Chondrocyte (in vitro differentiated cells): ENCODE data around the gene HADHA. TPM values are rescaled to one million over a fixed set of nuclear protein-coding genes. Genes with fewer than 3 reads are reported as not detected.
"Not testable (repeated sequence)": the region's sequence is repeated elsewhere in the genome, so short reads cannot be mapped to it uniquely, and the experiment has no call there.

Source experiments
- DNase-seq: peaks from one replicate; pipeline ENCODE4 v3.0.0; 2021; ENCODE audit warnings: mixed read lengths, low spot score
- H3K27ac Mint-ChIP-seq: one replicate; pipeline ENCODE4 v1.8.0; 2021; ENCODE audit warnings: mild to moderate bottlenecking, moderate library complexity, mixed read lengths; ENCODE audit not compliant: unreplicated experiment
- H3K27me3 Mint-ChIP-seq: 2 replicates; pipeline ENCODE4 v1.8.0; 2021; ENCODE audit warnings: low read depth, mixed read lengths
- H3K36me3 Mint-ChIP-seq: 2 replicates; pipeline ENCODE4 v1.8.0; 2021; ENCODE audit warnings: low read depth, mixed read lengths
- H3K4me1 Mint-ChIP-seq: 2 replicates; pipeline ENCODE4 v1.8.0; 2021; ENCODE audit warnings: low read depth, mild to moderate bottlenecking, mixed read lengths
- H3K4me3 Mint-ChIP-seq: one replicate; pipeline ENCODE4 v1.8.0; 2021; ENCODE audit warnings: mild to moderate bottlenecking, moderate library complexity, mixed read lengths; ENCODE audit not compliant: unreplicated experiment
- H3K9me3 Mint-ChIP-seq: 2 replicates; pipeline ENCODE4 v1.8.0; 2021; ENCODE audit warnings: low read depth, mixed read lengths
- total RNA-seq: library from RNA; stranded (reverse); gene quantifications from 3 replicates; pipeline ENCODE4 v1.2.1, GENCODE V29; 2021
- TF ChIP-seq, protein P1 (sequence below): fragments of 200-600 bp; sonication (generic); IDR thresholded peaks from 2 replicates; pipeline ENCODE4 v1.5.0; 2021; ENCODE audit warnings: antibody characterized with exemption, mild to moderate bottlenecking, moderate library complexity

HADHA gene
- total RNA-seq, 1 donor from 2014 or later, result 98.0 TPM

DNA sequence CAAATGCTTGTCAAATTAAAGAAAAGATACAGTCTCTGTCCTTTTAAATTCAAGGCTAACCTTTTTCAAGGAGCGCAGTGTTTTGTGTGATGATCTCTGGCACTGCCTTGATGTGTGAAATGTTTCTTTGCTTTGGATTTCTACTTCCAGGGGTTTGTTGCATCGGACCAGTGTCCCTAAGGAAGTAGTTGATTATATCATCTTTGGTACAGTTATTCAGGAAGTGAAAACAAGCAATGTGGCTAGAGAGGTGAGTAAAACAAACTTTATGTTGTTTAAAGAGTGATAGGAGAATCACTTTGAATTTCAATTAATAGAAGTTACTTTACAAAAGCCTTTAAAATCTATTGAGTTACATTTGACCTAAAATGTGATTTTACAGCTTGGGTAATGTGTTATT, 29.1 kb upstream of the HADHA start:
- TF ChIP-seq, protein P1, sequence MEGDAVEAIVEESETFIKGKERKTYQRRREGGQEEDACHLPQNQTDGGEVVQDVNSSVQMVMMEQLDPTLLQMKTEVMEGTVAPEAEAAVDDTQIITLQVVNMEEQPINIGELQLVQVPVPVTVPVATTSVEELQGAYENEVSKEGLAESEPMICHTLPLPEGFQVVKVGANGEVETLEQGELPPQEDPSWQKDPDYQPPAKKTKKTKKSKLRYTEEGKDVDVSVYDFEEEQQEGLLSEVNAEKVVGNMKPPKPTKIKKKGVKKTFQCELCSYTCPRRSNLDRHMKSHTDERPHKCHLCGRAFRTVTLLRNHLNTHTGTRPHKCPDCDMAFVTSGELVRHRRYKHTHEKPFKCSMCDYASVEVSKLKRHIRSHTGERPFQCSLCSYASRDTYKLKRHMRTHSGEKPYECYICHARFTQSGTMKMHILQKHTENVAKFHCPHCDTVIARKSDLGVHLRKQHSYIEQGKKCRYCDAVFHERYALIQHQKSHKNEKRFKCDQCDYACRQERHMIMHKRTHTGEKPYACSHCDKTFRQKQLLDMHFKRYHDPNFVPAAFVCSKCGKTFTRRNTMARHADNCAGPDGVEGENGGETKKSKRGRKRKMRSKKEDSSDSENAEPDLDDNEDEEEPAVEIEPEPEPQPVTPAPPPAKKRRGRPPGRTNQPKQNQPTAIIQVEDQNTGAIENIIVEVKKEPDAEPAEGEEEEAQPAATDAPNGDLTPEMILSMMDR, result no peak
- Mint-ChIP-seq H3K27ac (peak overlapping the region; percentile 96), H3K4me3 (no peak overlapping the region), H3K27me3 (no peaks in the 10 kb centered on the region), H3K9me3 (no peaks in the 10 kb centered on the region), H3K4me1 (peaks cover 30% of the 10 kb centered on the region), H3K36me3 (peaks cover 11% of the 10 kb centered on the region)
- no peak for DNase-seq

DNA sequence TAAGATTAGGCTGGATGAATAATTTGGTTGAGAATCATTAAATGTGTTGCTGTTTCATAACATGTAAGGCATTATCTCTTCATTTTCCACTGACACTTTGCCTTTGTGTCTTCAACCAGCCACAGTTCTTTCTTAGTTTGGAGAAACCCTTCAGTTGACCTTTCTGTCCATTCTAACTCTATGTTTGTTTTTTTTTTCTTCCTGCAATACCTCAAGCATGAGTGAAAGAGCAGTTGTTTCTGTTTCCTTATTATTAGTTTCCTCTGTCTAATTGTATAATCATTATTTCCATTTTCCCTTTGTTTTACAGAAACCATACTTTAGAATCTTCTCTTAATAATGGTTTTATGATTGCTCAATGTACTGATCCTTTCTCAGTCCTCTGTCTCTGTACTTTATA, 25.9 kb upstream of the HADHA start:
- no peak for DNase-seq
- no peak overlapping the region for H3K4me3 Mint-ChIP-seq
- H3K27ac Mint-ChIP-seq, result peak overlapping the region; percentile 70

DNA sequence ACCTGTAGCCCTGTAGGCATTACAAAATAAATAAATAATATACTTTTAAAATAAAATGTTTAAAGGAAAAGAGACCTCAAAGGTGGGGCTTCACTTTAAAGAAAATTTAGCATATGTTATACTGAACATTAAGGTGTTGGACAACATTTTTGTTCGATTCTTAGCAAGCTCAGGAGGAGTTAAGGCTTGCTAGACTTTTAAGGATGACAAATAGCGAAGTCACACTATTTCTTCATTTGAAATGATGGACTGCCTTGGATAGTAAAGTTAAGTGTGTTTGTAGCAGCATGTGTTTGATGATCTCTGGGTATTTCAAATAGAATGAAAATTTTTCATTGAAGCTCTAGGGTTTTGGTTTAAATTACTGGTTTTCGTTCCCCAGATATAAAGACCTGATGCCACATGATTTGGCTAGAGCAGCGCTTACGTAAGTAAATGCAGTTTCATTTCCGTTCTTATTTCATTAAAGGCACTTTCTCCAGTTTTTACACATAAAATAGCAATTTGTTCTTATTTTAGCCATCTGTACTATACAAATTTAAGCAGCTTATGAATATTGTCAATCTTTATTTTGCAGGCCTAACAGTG, 25.2 kb upstream of the HADHA start:
- Mint-ChIP-seq H3K4me3 (no peak overlapping the region), H3K27me3 (no peaks in the 10 kb centered on the region), H3K27ac (no peak overlapping the region), H3K36me3 (peaks cover 11% of the 10 kb centered on the region), H3K9me3 (no peaks in the 10 kb centered on the region), H3K4me1 (peaks cover 31% of the 10 kb centered on the region)
- TF ChIP-seq, protein P1, result no peak
- DNase-seq, result no peak

More for the DNA sequence above, 25.9 kb upstream of the HADHA start:
- Mint-ChIP-seq H3K36me3 (peaks cover 11% of the 10 kb centered on the region), H3K9me3 (no peaks in the 10 kb centered on the region), H3K4me1 (peaks cover 37% of the 10 kb centered on the region), H3K27me3 (no peaks in the 10 kb centered on the region)
- TF ChIP-seq, protein P1, result no peak

DNA sequence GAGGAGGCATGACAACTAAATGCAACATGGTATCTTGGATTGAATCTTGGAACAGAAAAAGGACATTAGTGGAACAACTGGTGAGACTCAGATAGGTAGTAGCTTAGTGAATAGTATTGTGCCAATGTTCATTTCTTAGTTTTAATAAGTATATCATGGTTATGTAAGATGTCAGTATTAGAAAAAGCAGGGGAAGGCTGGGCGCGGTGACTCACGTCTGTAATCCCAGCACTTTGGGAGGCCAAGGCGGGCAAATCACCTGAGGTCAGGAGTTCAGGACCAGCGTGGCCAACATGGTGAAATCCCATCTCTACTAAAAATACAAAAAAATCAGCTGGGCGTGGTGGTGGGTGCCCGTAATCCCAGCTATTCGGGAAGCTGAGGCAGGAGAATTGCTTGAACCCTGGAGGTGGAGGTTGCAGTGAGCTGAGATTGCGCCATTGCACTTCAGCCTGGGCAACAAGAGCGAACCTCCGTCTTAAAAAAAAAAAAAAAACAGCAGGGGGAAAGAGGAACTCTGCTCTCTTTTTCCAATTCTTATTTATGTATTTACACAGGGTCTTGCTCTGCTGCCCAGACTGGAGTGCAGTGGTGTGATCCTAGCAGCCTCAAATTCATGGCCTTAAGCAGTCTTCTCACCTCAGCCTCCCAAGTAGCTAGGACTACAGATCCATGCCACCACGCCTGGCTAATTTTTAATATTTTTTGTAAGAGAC, 24.4 kb upstream of the HADHA start:
- not testable (repeated sequence) for H3K9me3 Mint-ChIP-seq, H3K4me3 Mint-ChIP-seq, H3K27me3 Mint-ChIP-seq, DNase-seq
- peaks cover 12% of the 10 kb centered on the region for H3K36me3 Mint-ChIP-seq
- peak overlapping the region; percentile 22 for H3K27ac Mint-ChIP-seq
- peaks cover 23% of the 10 kb centered on the region for H3K4me1 Mint-ChIP-seq

DNA sequence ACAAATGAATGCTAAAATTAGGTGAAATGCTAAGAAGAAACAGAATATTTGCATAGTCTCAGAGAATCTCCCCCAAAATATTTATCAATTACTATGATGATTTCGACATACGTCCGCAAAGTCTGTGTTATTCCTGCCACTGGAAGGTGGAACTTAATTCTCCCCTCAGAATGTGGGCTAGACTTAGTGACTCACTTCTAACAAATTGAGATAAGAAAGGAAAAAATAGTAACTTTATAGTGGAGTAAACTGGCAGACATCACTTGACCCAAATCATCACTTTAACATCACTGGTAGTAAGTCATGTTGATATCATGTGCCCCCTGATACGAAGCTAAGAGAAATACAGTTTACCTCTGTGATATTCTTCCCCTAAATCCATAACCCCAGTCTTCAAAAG, 23.8 kb upstream of the HADHA start:
- H3K27me3 Mint-ChIP-seq, result no peaks in the 10 kb centered on the region
- H3K36me3 Mint-ChIP-seq, result peaks cover 18% of the 10 kb centered on the region
- H3K4me1 Mint-ChIP-seq, result peaks cover 17% of the 10 kb centered on the region
- no peak overlapping the region for H3K4me3 Mint-ChIP-seq
- TF ChIP-seq, protein P1, result no peak
- no peak for DNase-seq
- no peak overlapping the region for H3K27ac Mint-ChIP-seq
- no peaks in the 10 kb centered on the region for H3K9me3 Mint-ChIP-seq

DNA sequence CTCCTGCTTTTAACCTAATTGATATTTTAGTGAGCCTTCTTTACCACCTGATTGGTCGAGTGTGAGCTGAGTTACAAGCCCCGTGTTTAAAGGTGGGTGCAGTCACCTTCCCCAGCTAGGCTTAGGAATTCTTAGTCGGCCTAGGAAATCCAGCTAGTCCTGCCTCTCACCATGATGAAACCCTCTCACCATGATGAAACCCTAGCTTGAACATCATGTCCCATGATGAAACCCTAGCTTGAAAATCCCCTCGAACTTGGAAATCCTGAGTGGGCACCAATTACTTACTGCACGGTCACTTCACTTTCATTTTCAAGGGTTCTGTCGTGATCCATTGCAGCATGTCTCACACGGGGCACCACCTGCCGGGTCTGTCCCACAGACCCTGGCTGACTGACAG, 14.4 kb upstream of the HADHA start:
- H3K36me3 Mint-ChIP-seq, result peaks cover 19% of the 10 kb centered on the region
- H3K4me1 Mint-ChIP-seq, H3K27ac Mint-ChIP-seq, H3K27me3 Mint-ChIP-seq, DNase-seq, H3K4me3 Mint-ChIP-seq, H3K9me3 Mint-ChIP-seq: not testable (repeated sequence)
